ENCODE results near the gene SLC10A4.

The SLC10A4 gene

GRCh38 chr4:48484494-48485168 lies 1.5 kb downstream of the SLC10A4 start:
- Histone ChIP-seq H3K27ac (no peak overlapping the region), H3K4me3 (no peak overlapping the region)

- H3K27ac ChIP-seq, result no peak overlapping the region
- peak overlapping the region in 3 of 7 experiments; percentile 21 to 38 (median 37) for H3K4me3 ChIP-seq
Measured at GRCh38 chr4:48489683-48490011, 6.5 kb downstream of the SLC10A4 start.

GRCh38 chr4:48490012-48490679 lies 7.0 kb downstream of the SLC10A4 start, which contains the start of gene ZAR1:
TSS of gene ZAR1 (plus strand) at chr4:48490252. CDS start at chr4:48490292, 40 bp downstream.
- no peak within 1 kb of the TSS for H3K27ac ChIP-seq
- peak within 1 kb of the TSS; percentile 10 to 38 (median 20) for H3K4me3 ChIP-seq

- Histone ChIP-seq H3K27ac (no peak overlapping the region), H3K4me3 (peak overlapping the region in 4 of 7 experiments; percentile 10 to 38 (median 26))
Measured at GRCh38 chr4:48490680-48491513, 7.8 kb downstream of the SLC10A4 start.

- no peak overlapping the region for H3K4me3 ChIP-seq
- no peak overlapping the region for H3K27ac ChIP-seq
Measured at GRCh38 chr4:48491514-48492176, 8.5 kb downstream of the SLC10A4 start.

- no peak overlapping the region for H3K4me3 ChIP-seq
- no peak overlapping the region for H3K27ac ChIP-seq
Measured at GRCh38 chr4:48493452-48494100, 10.4 kb downstream of the SLC10A4 start.

- no peak overlapping the region for H3K4me3 ChIP-seq
Measured at GRCh38 chr4:48495941-48496340, 12.8 kb downstream of the SLC10A4 start.

GRCh38 chr4:48498895-48499294 lies 15.8 kb downstream of the SLC10A4 start:
- H3K4me3 ChIP-seq, result no peak overlapping the region
- no peak overlapping the region for H3K27ac ChIP-seq

More at GRCh38 chr4:48495941-48496340, 12.8 kb downstream of the SLC10A4 start:
- H3K27ac ChIP-seq, result no peak overlapping the region

GRCh38 chr4:48499551-48500066 lies 16.5 kb downstream of the SLC10A4 start:
- Histone ChIP-seq H3K27ac (no peak overlapping the region), H3K4me3 (no peak overlapping the region)

- Histone ChIP-seq H3K27ac (no peak overlapping the region), H3K4me3 (no peak overlapping the region)
Measured at GRCh38 chr4:48503233-48504025, 20.3 kb downstream of the SLC10A4 start.

- no peak overlapping the region for H3K27ac ChIP-seq
Measured at GRCh38 chr4:48504026-48504330, 20.8 kb downstream of the SLC10A4 start.

GRCh38 chr4:48504352-48504751 lies 21.2 kb downstream of the SLC10A4 start:
- no peak overlapping the region for H3K27ac ChIP-seq
- no peak overlapping the region for H3K4me3 ChIP-seq

More at GRCh38 chr4:48504026-48504330, 20.8 kb downstream of the SLC10A4 start:
- H3K4me3 ChIP-seq, result no peak overlapping the region

GRCh38 chr4:48506716-48507115 lies 23.6 kb downstream of the SLC10A4 start:
- no peak overlapping the region for H3K27ac ChIP-seq
- no peak overlapping the region for H3K4me3 ChIP-seq

- Histone ChIP-seq H3K27ac (no peak overlapping the region), H3K4me3 (no peak overlapping the region)
Measured at GRCh38 chr4:48509543-48509942, 26.4 kb downstream of the SLC10A4 start.

- Histone ChIP-seq H3K27ac (no peak overlapping the region), H3K4me3 (no peak overlapping the region)
Measured at GRCh38 chr4:48518143-48518542, 35.0 kb downstream of the SLC10A4 start.

- no peak overlapping the region for H3K4me3 ChIP-seq
- H3K27ac ChIP-seq, result no peak overlapping the region
Measured at GRCh38 chr4:48526406-48526805, 43.3 kb downstream of the SLC10A4 start.

GRCh38 chr4:48538358-48538757 lies 55.2 kb downstream of the SLC10A4 start:
- H3K27ac ChIP-seq, result no peak overlapping the region
- H3K4me3 ChIP-seq, result no peak overlapping the region

Measured in skin epidermis (tissue), 12 donors.